OCI-LY7 (cell line): ENCODE measurements around the gene LRRFIP2. TPM values are rescaled to one million over a fixed set of nuclear protein-coding genes. Genes with fewer than 3 reads are reported as not detected.
A peak's percentile ranks its signal among the peaks of the same experiment; 100 is the strongest.

Source experiments
- BruUV-seq: library from RNA; stranded (reverse); fragments of 400-500 nt; replicated peaks from 2 replicates; lab custom pipeline; 2021; lab: Mats Ljungman, UMichigan
- CTCF ChIA-PET: fragments of 300-600 bp; sonication (Branson Sonifier 250); formaldehyde crosslinking; loops from one replicate; lab custom pipeline; 2022; ENCODE audit warnings: antibody characterized with exemption; ENCODE audit not compliant: unreplicated experiment; lab: Charles Lee
- POLR2A ChIA-PET: fragments of 300-600 bp; sonication (Branson Sonifier 250); formaldehyde crosslinking; loops from one replicate; lab custom pipeline; 2022; ENCODE audit warnings: antibody characterized with exemption; lab: Charles Lee
- DNase-seq: peaks from one replicate; pipeline ENCODE4 v3.0.0-alpha.2; 2015; ENCODE audit warnings: low spot score
- H2AFZ ChIP-seq: fragments of 200-600 bp; sonication (generic), shearing (Covaris generic); 2 replicates; pipeline ENCODE4 v1.6.1; 2014; ENCODE audit warnings: mild to moderate bottlenecking, antibody characterized with exemption, low read length, moderate library complexity
- H3K27ac ChIP-seq: fragments of 200-600 bp; sonication (generic); 2 replicates; pipeline ENCODE4 v1.5.1; 2014; ENCODE audit warnings: mixed run types, low read depth, mild to moderate bottlenecking, moderate library complexity, low read length, inconsistent platforms; ENCODE audit not compliant: poor library complexity, severe bottlenecking
- H3K36me3 ChIP-seq: fragments of 200-600 bp; sonication (generic); 2 replicates; pipeline ENCODE4 v1.6.1; 2014; ENCODE audit warnings: mild to moderate bottlenecking, antibody characterized with exemption, low read length, moderate library complexity, mixed read lengths; ENCODE audit not compliant: insufficient read depth
- H3K4me1 ChIP-seq: fragments of 200-600 bp; sonication (generic); 2 replicates; pipeline ENCODE4 v1.5.1; 2014; ENCODE audit warnings: mild to moderate bottlenecking, low read length; ENCODE audit not compliant: insufficient read depth, poor library complexity, severe bottlenecking
- H3K4me2 ChIP-seq: fragments of 200-600 bp; sonication (generic); 2 replicates; pipeline ENCODE4 v1.6.1; 2014; ENCODE audit warnings: mild to moderate bottlenecking, low read length
- H3K4me3 ChIP-seq: fragments of 200-600 bp; sonication (generic); 2 replicates; pipeline ENCODE4 v1.5.1; 2014; ENCODE audit warnings: mild to moderate bottlenecking, low read depth, low read length; ENCODE audit not compliant: poor library complexity, severe bottlenecking
- H3K79me2 ChIP-seq: fragments of 200-600 bp; sonication (generic); 2 replicates; pipeline ENCODE4 v1.6.1; 2016; ENCODE audit warnings: low read depth, mild to moderate bottlenecking, low read length, moderate library complexity, mixed read lengths; ENCODE audit not compliant: insufficient read depth
- H3K9me2 ChIP-seq: fragments of 200-600 bp; sonication (generic); 2 replicates; pipeline ENCODE4 v1.6.1; 2016; ENCODE audit warnings: mild to moderate bottlenecking, low read length, mixed read lengths; ENCODE audit not compliant: insufficient read depth
- H3K9me3 ChIP-seq: fragments of 200-600 bp; sonication (generic); 2 replicates; pipeline ENCODE4 v1.6.1; 2014; ENCODE audit warnings: mild to moderate bottlenecking, mixed run types, low read length, mixed read lengths
- H4K20me1 ChIP-seq: fragments of 200-600 bp; sonication (generic); 2 replicates; pipeline ENCODE4 v1.6.1; 2014; ENCODE audit warnings: mild to moderate bottlenecking, antibody characterized with exemption, low read length, moderate library complexity, mixed read lengths; ENCODE audit not compliant: insufficient read depth
- CTCF ChIP-seq: fragments of 200-600 bp; sonication (generic); conservative IDR thresholded peaks from 2 replicates; pipeline ENCODE4 v1.5.1; 2014; ENCODE audit warnings: mild to moderate bottlenecking, antibody characterized with exemption, low read length, moderate library complexity, mixed read lengths
- EZH2phosphoT487 ChIP-seq: fragments of 200-600 bp; sonication (generic); IDR thresholded peaks from 2 replicates; pipeline ENCODE4 v1.6.1; 2018; ENCODE audit warnings: low read depth, borderline replicate concordance, mild to moderate bottlenecking, mixed run types, antibody characterized with exemption, low read length, moderate library complexity, mixed read lengths
- intact Hi-C: fragments of 100-400 bp; cut with micrococcal nuclease; formaldehyde crosslinking; loops from one replicate; pipeline ENCODE4 v1.10.0; 2022; ENCODE audit not compliant: unreplicated experiment
- total RNA-seq, 2 experiments: library from RNA; depleted of rRNA in 1 of 2; stranded (reverse); fragments of >200 nt in 1 of 2; shearing (Covaris generic) in 1 of 2; gene quantifications; 2 replicates each; pipeline ENCODE4 v1.2.3, GENCODE V29; 2014 to 2022

Gene LRRFIP2
- total RNA-seq, 2 experiments from 2014 or later = 23.7 to 37.3 TPM

- Histone ChIP-seq H3K4me3 (no peak overlapping the region), H3K4me1 (peaks cover 17% of the 10 kb centered on the region), H4K20me1 (no peaks in the 10 kb centered on the region), H2AFZ (no peak overlapping the region), H3K9me3 (no peaks in the 10 kb centered on the region), H3K9me2 (no peaks in the 10 kb centered on the region), H3K79me2 (peaks cover 8% of the 10 kb centered on the region; the same call in 1 of the 2 replicates), H3K36me3 (peaks cover 95% of the 10 kb centered on the region), H3K27ac (peak overlapping the region; percentile 32), H3K4me2 (no peak overlapping the region)
- ChIA-PET POLR2A (interaction anchor here (0.9 to 1.9 kb wide), 8 partner anchors 9 to 464 kb away, joined by 3 to 13 read pairs (median 4); partner anchors contain the start of genes EPM2AIP1 and MLH1), CTCF (interaction anchor here (1.0 to 1.7 kb wide), 2 partner anchors 9 to 11 kb away, joined by 3 to 5 read pairs; no protein-coding TSS in a partner anchor)
- intact Hi-C loops = loop anchor here (2.0 kb wide), 1 partner anchor 189 kb away; no protein-coding TSS in a partner anchor
- BruUV-seq = no TSS peak
- peak; percentile 50 for TF ChIP-seq CTCF
- TF ChIP-seq EZH2phosphoT487 = no peak
- peak; percentile 16 for DNase-seq
These were observed 150.3 kb downstream of the LRRFIP2 start for GRCh38 chr3:37024092-37024491.

- H3K79me2 ChIP-seq = no peaks in the 10 kb centered on the region
- H3K36me3 ChIP-seq = peaks cover 96% of the 10 kb centered on the region
- no peaks in the 10 kb centered on the region for H3K9me2 ChIP-seq
- H3K9me3 ChIP-seq = no peaks in the 10 kb centered on the region
- intact Hi-C loops = no loop called here
- CTCF ChIA-PET = no interaction called here
- no peak overlapping the region for H3K27ac ChIP-seq
- no TSS peak for BruUV-seq
- no peak overlapping the region for H3K4me3 ChIP-seq
- TF ChIP-seq EZH2phosphoT487 (no peak), CTCF (no peak)
- POLR2A ChIA-PET = no interaction called here
- H3K4me2 ChIP-seq = no peak overlapping the region
- no peaks in the 10 kb centered on the region for H3K4me1 ChIP-seq
- H2AFZ ChIP-seq = no peak overlapping the region
- peaks cover 3% of the 10 kb centered on the region; the same call in 1 of the 2 replicates for H4K20me1 ChIP-seq
- DNase-seq = no peak
These were observed 156.7 kb downstream of the LRRFIP2 start for GRCh38 chr3:37017683-37018082.

GRCh38 chr3:37016903-37017302 lies 157.5 kb downstream of the LRRFIP2 start:
- Histone ChIP-seq H3K9me3 (no peaks in the 10 kb centered on the region), H3K79me2 (no peaks in the 10 kb centered on the region), H4K20me1 (peaks cover 3% of the 10 kb centered on the region; the same call in 1 of the 2 replicates), H2AFZ (no peak overlapping the region), H3K4me1 (no peaks in the 10 kb centered on the region), H3K27ac (no peak overlapping the region), H3K9me2 (no peaks in the 10 kb centered on the region), H3K36me3 (peaks cover 96% of the 10 kb centered on the region), H3K4me3 (no peak overlapping the region), H3K4me2 (no peak overlapping the region)
- POLR2A ChIA-PET = no interaction called here
- intact Hi-C loops = no loop called here
- CTCF ChIA-PET = no interaction called here
- TF ChIP-seq EZH2phosphoT487 = no peak
- no peak for TF ChIP-seq CTCF
- DNase-seq = no peak
- BruUV-seq = no TSS peak
